Measurements from ENCODE around the gene CCDC196.

CCDC196 gene

GRCh38 chr14:66473223-66473622 is 12.9 kb upstream of the CCDC196 start:
- no peaks in the 10 kb centered on the region for H3K79me2 ChIP-seq (ENCODE audit: insufficient read depth, low read length)
- H4K20me1 ChIP-seq (ENCODE audit: insufficient read depth, low read length), result no peaks in the 10 kb centered on the region
- H3K36me3 ChIP-seq (ENCODE audit: insufficient read depth, low read length), result no peaks in the 10 kb centered on the region
- H3K27ac ChIP-seq (ENCODE audit: low read length), result no peak overlapping the region
- no peak overlapping the region for H3K4me2 ChIP-seq (ENCODE audit: insufficient read depth, low read length)
- H3K9ac ChIP-seq (ENCODE audit: low read depth, low read length), result no peak overlapping the region
- H3K9me3 ChIP-seq (ENCODE audit: insufficient read depth, low read length, severe bottlenecking), result peaks cover 21% of the 10 kb centered on the region
- TF ChIP-seq EZH2 (IDR thresholded peaks at IDR 0.05; ENCODE audit: borderline replicate concordance, low read depth, low read length, severe bottlenecking) (no peak), CTCF (IDR thresholded peaks at IDR 0.05; ENCODE audit: borderline replicate concordance, extremely low read depth, low read length, poor library complexity, severe bottlenecking) (no peak)
- ATAC-seq (ENCODE audit: insufficient read depth, low read depth), result no peak
- DNase-seq, result no peak
- no peaks in the 10 kb centered on the region for H3K4me1 ChIP-seq (ENCODE audit: insufficient read depth, low read length)
- no peaks in the 10 kb centered on the region for H3K27me3 ChIP-seq (ENCODE audit: insufficient read depth, low read length, poor library complexity)
- H2AFZ ChIP-seq (ENCODE audit: low read depth, low read length), result no peak overlapping the region
- H3K4me3 ChIP-seq (ENCODE audit: low read depth in 1 of 2, low read length in 2 of 2), result no peak overlapping the region

- H2AFZ ChIP-seq (ENCODE audit: low read depth, low read length), result no peak overlapping the region
- no peak overlapping the region for H3K4me3 ChIP-seq (ENCODE audit: low read depth in 1 of 2, low read length in 2 of 2)
- no peak overlapping the region for H3K27ac ChIP-seq (ENCODE audit: low read length)
- H3K27me3 ChIP-seq (ENCODE audit: insufficient read depth, low read length, poor library complexity), result no peaks in the 10 kb centered on the region
- H4K20me1 ChIP-seq (ENCODE audit: insufficient read depth, low read length), result no peaks in the 10 kb centered on the region
- H3K9me3 ChIP-seq (ENCODE audit: insufficient read depth, low read length, severe bottlenecking), result no peaks in the 10 kb centered on the region
- no peaks in the 10 kb centered on the region for H3K36me3 ChIP-seq (ENCODE audit: insufficient read depth, low read length)
- TF ChIP-seq EZH2 (IDR thresholded peaks at IDR 0.05; ENCODE audit: borderline replicate concordance, low read depth, low read length, severe bottlenecking), result no peak
- no peak for TF ChIP-seq CTCF (IDR thresholded peaks at IDR 0.05; ENCODE audit: borderline replicate concordance, extremely low read depth, low read length, poor library complexity, severe bottlenecking)
- H3K4me2 ChIP-seq (ENCODE audit: insufficient read depth, low read length), result no peak overlapping the region
- H3K79me2 ChIP-seq (ENCODE audit: insufficient read depth, low read length), result no peaks in the 10 kb centered on the region
- DNase-seq, result no peak
- no peak for ATAC-seq (ENCODE audit: insufficient read depth, low read depth)
- H3K4me1 ChIP-seq (ENCODE audit: insufficient read depth, low read length), result no peaks in the 10 kb centered on the region
- no peak overlapping the region for H3K9ac ChIP-seq (ENCODE audit: low read depth, low read length)
Observed at GRCh38 chr14:66476964-66477363, 9.2 kb upstream of the CCDC196 start.

DNA sequence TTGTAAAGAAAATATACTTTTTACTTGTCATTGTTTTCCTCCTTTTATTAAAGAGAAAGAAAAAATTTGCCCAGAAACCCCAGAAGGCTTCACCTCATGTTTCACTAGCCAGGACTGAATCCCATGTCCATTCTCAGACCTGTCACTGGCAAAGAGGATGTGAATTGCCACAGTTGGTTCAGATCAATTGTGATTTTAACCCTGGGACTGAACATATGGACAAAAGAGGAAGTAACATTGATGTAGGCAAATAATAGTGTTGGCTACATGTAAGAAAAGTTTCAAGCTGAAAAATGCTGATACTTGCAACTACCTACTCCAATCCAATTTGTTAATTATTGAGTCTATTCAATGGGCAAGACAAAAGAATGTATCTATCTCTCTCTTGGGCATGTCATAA is 8.6 kb upstream of the CCDC196 start:
- H3K9ac ChIP-seq (ENCODE audit: low read depth, low read length), result no peak overlapping the region
- no peak overlapping the region for H3K4me2 ChIP-seq (ENCODE audit: insufficient read depth, low read length)
- TF ChIP-seq CTCF (IDR thresholded peaks at IDR 0.05; ENCODE audit: borderline replicate concordance, extremely low read depth, low read length, poor library complexity, severe bottlenecking), result no peak
- no peak for TF ChIP-seq EZH2 (IDR thresholded peaks at IDR 0.05; ENCODE audit: borderline replicate concordance, low read depth, low read length, severe bottlenecking)
- no peak for DNase-seq
- no peak overlapping the region for H3K4me3 ChIP-seq (ENCODE audit: low read depth in 1 of 2, low read length in 2 of 2)
- no peak overlapping the region for H2AFZ ChIP-seq (ENCODE audit: low read depth, low read length)
- no peak for ATAC-seq (ENCODE audit: insufficient read depth, low read depth)
- no peaks in the 10 kb centered on the region for H3K36me3 ChIP-seq (ENCODE audit: insufficient read depth, low read length)
- H3K4me1 ChIP-seq (ENCODE audit: insufficient read depth, low read length), result no peaks in the 10 kb centered on the region
- no peaks in the 10 kb centered on the region for H3K9me3 ChIP-seq (ENCODE audit: insufficient read depth, low read length, severe bottlenecking)
- no peaks in the 10 kb centered on the region for H3K27me3 ChIP-seq (ENCODE audit: insufficient read depth, low read length, poor library complexity)
- no peaks in the 10 kb centered on the region for H4K20me1 ChIP-seq (ENCODE audit: insufficient read depth, low read length)
- H3K27ac ChIP-seq (ENCODE audit: low read length), result no peak overlapping the region
- no peaks in the 10 kb centered on the region for H3K79me2 ChIP-seq (ENCODE audit: insufficient read depth, low read length)

- Histone ChIP-seq H3K79me2 (ENCODE audit: insufficient read depth, low read length) (no peaks in the 10 kb centered on the region), H3K9ac (ENCODE audit: low read depth, low read length) (no peak overlapping the region), H3K4me1 (ENCODE audit: insufficient read depth, low read length) (no peaks in the 10 kb centered on the region), H3K9me3 (ENCODE audit: insufficient read depth, low read length, severe bottlenecking) (no peaks in the 10 kb centered on the region), H3K4me3 (ENCODE audit: low read depth in 1 of 2, low read length in 2 of 2) (no peak overlapping the region), H3K27me3 (ENCODE audit: insufficient read depth, low read length, poor library complexity) (no peaks in the 10 kb centered on the region), H4K20me1 (ENCODE audit: insufficient read depth, low read length) (no peaks in the 10 kb centered on the region), H3K27ac (ENCODE audit: low read length) (no peak overlapping the region), H3K4me2 (ENCODE audit: insufficient read depth, low read length) (no peak overlapping the region), H3K36me3 (ENCODE audit: insufficient read depth, low read length) (no peaks in the 10 kb centered on the region), H2AFZ (ENCODE audit: low read depth, low read length) (no peak overlapping the region)
- DNase-seq, result no peak
- ATAC-seq (ENCODE audit: insufficient read depth, low read depth), result no peak
- TF ChIP-seq CTCF (IDR thresholded peaks at IDR 0.05; ENCODE audit: borderline replicate concordance, extremely low read depth, low read length, poor library complexity, severe bottlenecking), result no peak
- no peak for TF ChIP-seq EZH2 (IDR thresholded peaks at IDR 0.05; ENCODE audit: borderline replicate concordance, low read depth, low read length, severe bottlenecking)
Observed at GRCh38 chr14:66482873-66483272, 3.3 kb upstream of the CCDC196 start.

Measured in DND-41 (cell line).